Fibroblast of gingiva (primary cell): ENCODE results near the gene PKD1L1.

Experiments used
- DNase-seq: peaks from one replicate; pipeline ENCODE4 v3.0.0-alpha.2; 2011; ENCODE audit warnings: low read depth

The PKD1L1 gene

GRCh38 chr7:47735431-47736345 is 212.6 kb downstream of the PKD1L1 start:
- no peak for DNase-seq

DNA sequence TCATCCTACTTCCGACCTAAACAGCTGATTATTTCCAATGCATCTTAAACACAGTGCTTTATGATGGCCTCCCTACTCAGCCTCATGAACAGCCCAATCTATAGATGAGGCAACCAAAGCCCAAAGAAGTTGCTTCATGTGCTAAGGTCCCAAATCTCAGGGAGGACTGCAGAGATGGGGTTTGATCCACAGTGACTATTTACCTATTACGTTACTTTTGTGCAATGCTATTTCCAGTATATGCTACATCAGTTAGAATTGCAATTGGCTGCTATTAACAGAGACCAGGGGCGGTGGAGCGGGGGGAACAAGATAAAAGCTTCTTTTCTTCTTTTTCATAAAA is 213.3 kb downstream of the PKD1L1 start:
- no peak for DNase-seq

DNA sequence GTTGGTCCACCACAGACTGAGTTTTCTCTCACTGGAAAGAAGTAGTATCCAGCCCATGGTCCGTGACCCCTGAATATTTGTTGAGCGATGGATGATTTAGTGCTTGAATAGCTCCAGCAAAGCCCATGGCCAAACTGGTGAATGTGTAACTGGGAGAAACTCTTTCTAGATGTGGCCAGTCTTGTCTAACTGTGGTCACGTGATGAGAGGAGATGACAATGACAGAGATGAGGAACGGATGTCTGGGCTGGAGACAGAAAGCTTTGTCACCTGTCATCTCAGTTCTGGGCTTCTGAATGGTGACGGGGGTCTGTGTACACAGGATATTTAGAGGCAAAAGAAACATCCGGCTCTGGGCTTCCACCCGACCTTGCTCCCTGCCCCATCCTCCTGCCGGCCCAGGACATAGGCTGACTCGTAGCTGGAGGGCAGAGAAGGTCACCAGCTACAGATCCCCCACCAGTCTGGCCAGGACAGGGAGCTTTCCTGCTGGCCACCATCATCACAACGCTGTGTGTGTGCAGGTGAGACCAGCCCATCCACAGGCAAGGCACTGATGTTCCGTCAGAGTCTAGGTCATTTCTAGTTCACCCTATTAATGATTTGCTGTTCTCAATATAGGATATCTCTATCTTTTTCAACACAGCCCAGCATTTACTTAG is 213.8 kb downstream of the PKD1L1 start:
- no peak for DNase-seq

- DNase-seq = no peak
These were observed 218.1 kb downstream of the PKD1L1 start for GRCh38 chr7:47730142-47730541.

DNA sequence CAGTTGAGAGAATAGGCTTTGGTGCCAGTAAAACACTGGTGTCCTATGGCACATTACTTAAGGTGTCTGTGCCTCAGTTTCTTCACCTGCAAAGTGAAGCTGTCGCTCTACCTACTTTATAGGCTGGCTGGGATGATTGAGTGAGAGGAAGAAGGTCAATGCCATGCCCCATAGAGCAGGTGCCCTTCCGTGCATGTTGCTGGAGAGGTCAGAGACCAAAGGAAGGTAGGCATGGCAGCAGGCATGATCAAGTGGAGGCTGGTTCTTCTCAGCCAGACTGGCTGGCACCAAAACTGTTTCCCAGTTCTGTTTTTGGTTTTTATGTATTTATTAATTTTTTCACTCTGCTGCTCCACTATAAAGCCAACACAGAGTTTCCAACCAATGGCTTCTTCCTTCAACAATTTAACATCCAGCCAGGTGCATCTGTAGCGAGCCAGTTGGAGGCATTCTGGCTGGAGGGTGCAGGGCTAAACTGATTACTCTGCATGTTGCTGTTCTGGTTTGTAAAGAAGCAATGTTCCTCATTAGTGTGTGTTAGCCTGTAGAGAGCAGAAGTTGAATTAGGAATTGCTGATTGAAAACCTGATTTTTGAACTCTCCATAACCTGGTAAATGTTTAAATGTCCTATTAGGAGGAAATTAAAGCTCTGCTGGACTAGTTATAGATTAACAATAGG is 222.1 kb downstream of the PKD1L1 start:
- no peak for DNase-seq

DNA sequence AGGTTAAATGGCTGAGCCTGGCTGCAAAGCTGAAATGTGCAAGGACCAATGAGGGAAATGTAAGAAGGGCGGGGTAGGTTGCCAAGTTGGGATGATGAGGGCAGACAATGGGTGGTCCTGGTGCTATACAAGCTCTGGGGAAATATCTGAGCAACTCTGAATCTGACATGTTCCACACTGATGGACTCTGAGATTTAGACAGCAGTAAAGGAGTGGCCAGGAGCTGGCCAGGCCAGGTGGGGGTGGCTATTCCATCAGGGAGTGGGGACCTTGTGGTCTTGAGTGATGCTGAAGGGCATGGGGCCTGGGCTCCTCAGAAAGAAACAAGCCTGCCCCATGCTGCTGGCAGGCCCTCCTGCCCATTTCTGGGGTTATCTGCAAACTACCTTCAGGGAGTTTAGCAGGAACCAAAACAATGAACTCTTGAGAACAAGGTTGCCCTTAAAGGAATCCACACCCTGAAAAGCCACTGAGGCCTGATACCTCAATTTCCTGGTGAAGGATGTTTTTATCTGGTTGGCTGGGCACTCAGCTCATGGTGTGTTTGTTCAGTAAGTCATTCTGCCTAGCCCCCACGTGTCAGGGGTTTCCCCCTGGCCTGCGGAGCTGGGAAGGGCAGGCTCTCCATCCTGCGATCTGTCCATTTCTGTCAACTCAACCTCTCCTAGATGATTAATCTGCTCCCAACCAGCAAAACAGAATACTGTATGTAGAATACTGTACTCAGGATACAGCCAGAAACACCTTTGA is 223.1 kb downstream of the PKD1L1 start:
- no peak for DNase-seq
